Liver (tissue), 10 donors: Measurements from ENCODE around the gene MTOR. TPM values are rescaled to one million over a fixed set of nuclear protein-coding genes. Genes with fewer than 3 reads are reported as not detected.

Experiments used
- DNase-seq: peaks from one replicate; pipeline ENCODE4 v3.0.0-alpha.2; 2017; ENCODE audit warnings: low spot score
- H3K27ac ChIP-seq, 2 donors: one replicate each; pipeline ENCODE4 v1.7.0; 2013; ENCODE audit warnings: inconsistent platforms in 2 of 2, low read length in 2 of 2, control low read depth in 1 of 2, low read depth in 1 of 2, mild to moderate bottlenecking in 1 of 2
- H3K27me3 ChIP-seq, 4 donors: one replicate each; pipeline versions ENCODE4 v1.6.1 to v1.7.0; 2013; ENCODE audit warnings: low read length in 3 of 4, inconsistent platforms in 1 of 4, mild to moderate bottlenecking in 1 of 4, moderate library complexity in 1 of 4; ENCODE audit not compliant: control insufficient read depth in 4 of 4, insufficient read depth in 4 of 4
- H3K36me3 ChIP-seq, 4 donors: one replicate each; pipeline versions ENCODE4 v1.6.1 to v1.7.0; 2013; ENCODE audit warnings: low read length in 3 of 4, mild to moderate bottlenecking in 3 of 4, low read depth in 1 of 4, moderate library complexity in 1 of 4; ENCODE audit not compliant: control insufficient read depth in 4 of 4, insufficient read depth in 3 of 4
- H3K4me1 ChIP-seq, 4 donors: one replicate each; pipeline versions ENCODE4 v1.6.1 to v1.7.0; 2013; ENCODE audit warnings: low read length in 3 of 4, mild to moderate bottlenecking in 3 of 4, moderate library complexity in 1 of 4; ENCODE audit not compliant: control insufficient read depth in 4 of 4, insufficient read depth in 4 of 4
- H3K4me3 ChIP-seq, 3 donors: one replicate each; pipeline versions ENCODE4 v1.6.1 to v1.7.0; 2013; ENCODE audit warnings: low read length in 3 of 3, control low read depth in 1 of 3, low read depth in 1 of 3, mild to moderate bottlenecking in 1 of 3
- H3K9ac ChIP-seq, 2 donors: one replicate each; pipeline ENCODE4 v1.7.0; 2013; ENCODE audit warnings: low read length in 2 of 2, mild to moderate bottlenecking in 2 of 2, moderate library complexity in 2 of 2, control low read depth in 1 of 2, low read depth in 1 of 2
- H3K9me3 ChIP-seq, 4 donors: one replicate each; pipeline versions ENCODE4 v1.6.1 to v1.7.0; 2013; ENCODE audit warnings: low read length in 3 of 4; ENCODE audit not compliant: control insufficient read depth in 4 of 4
- CTCF ChIP-seq: fragments of 150-350 bp; IDR thresholded peaks from 2 replicates; pipeline ENCODE4 v1.5.1; 2017; ENCODE audit warnings: improper control_type of control experiment, low read depth, low read length; ENCODE audit not compliant: missing input control
- EGR1 ChIP-seq, 2 donors: IDR thresholded peaks; 2 replicates each; pipeline ENCODE4 v1.6.1; 2016 to 2018; ENCODE audit warnings: antibody characterized with exemption in 2 of 2, low read depth in 2 of 2
- GABPA ChIP-seq, 2 donors: IDR thresholded peaks in 1 of 2; conservative IDR thresholded peaks in 1 of 2; 2 replicates each; pipeline ENCODE4 v1.6.1; 2016; ENCODE audit warnings: antibody characterized with exemption in 2 of 2, mild to moderate bottlenecking in 1 of 2, moderate library complexity in 1 of 2
- HNF4G ChIP-seq: IDR thresholded peaks from 2 replicates; pipeline ENCODE4 v1.6.1; 2016; ENCODE audit warnings: antibody characterized with exemption
- JUND ChIP-seq, 2 donors: IDR thresholded peaks; 2 replicates each; pipeline ENCODE4 v1.6.1; 2016; ENCODE audit warnings: antibody characterized with exemption in 2 of 2
- NR2F2 ChIP-seq: IDR thresholded peaks from 2 replicates; pipeline ENCODE4 v1.6.1; 2016; ENCODE audit warnings: antibody characterized with exemption
- RAD21 ChIP-seq, 2 donors: IDR thresholded peaks; 2 replicates each; pipeline ENCODE4 v1.6.1; 2016; ENCODE audit warnings: antibody characterized with exemption in 2 of 2, mild to moderate bottlenecking in 2 of 2
- REST ChIP-seq: IDR thresholded peaks from 2 replicates; pipeline ENCODE4 v1.6.1; 2016; ENCODE audit warnings: antibody characterized with exemption, mild to moderate bottlenecking
- RXRA ChIP-seq, 2 donors: IDR thresholded peaks; 2 replicates each; pipeline ENCODE4 v1.6.1; 2017 to 2018; ENCODE audit warnings: antibody characterized with exemption in 2 of 2, mild to moderate bottlenecking in 1 of 2
- SP1 ChIP-seq: IDR thresholded peaks from 2 replicates; pipeline ENCODE4 v1.6.1; 2018; ENCODE audit warnings: antibody characterized with exemption, mild to moderate bottlenecking
- YY1 ChIP-seq: IDR thresholded peaks from 2 replicates; pipeline ENCODE4 v1.6.1; 2016; ENCODE audit warnings: antibody characterized with exemption, mild to moderate bottlenecking
- ZBTB33 ChIP-seq: IDR thresholded peaks from 2 replicates; pipeline ENCODE4 v1.6.1; 2016; ENCODE audit warnings: antibody characterized with exemption
- WGBS: extraction: QIAGEN DNeasy Blood & Tissue Kit; methylation state at CpG from one replicate; pipeline ENCODE4 v1.1.7; 2013; 5-methylcytosine and 5-hydroxymethylcytosine counted together
- polyA plus RNA-seq, 2 donors: library from polyadenylated mRNA; stranded (reverse) in 1 of 2; unstranded in 1 of 2; fragments of 200-250 nt in 1 of 2; fragments of >200 nt in 1 of 2; fragmentation: Nextera tagmentation in 1 of 2; extraction: Ambion mirVana in 1 of 2; gene quantifications; one replicate each; pipeline versions ENCODE4 v1.2.1 to v1.2.3, GENCODE V29; 2013 to 2015
- small RNA-seq: library from RNA; depleted of rRNA; stranded (forward); fragments of <200 nt; gene quantifications from one replicate; pipeline ENCODE3, GENCODE V24; 2014
- total RNA-seq, 2 donors: library from RNA; depleted of rRNA; stranded (reverse); fragments of >200 nt; gene quantifications; one replicate each; pipeline ENCODE4 v1.2.3, GENCODE V29; 2014
- donor health status: healthy.
- donor health status: healthy.
- donor health status: healthy.
- donor health status: healthy.
- donor health status: healthy.

MTOR gene
- total and polyA plus RNA-seq, 4 donors: 11.6 to 45.0 (median 19.9) TPM

- H3K27ac ChIP-seq: no peak overlapping the region
- H3K4me1 ChIP-seq: peaks cover 5 to 22% (median 15%) of the 10 kb centered on the region in 4 donors
- no peak overlapping the region for H3K4me3 ChIP-seq
- 91% methylated on average over 8 of the region's 8 CpGs for WGBS
- peaks cover 0 to 15% (median 6%) of the 10 kb centered on the region in 4 donors for H3K36me3 ChIP-seq
- no peaks in the 10 kb centered on the region for H3K27me3 ChIP-seq
- no peak overlapping the region for H3K9ac ChIP-seq
- H3K9me3 ChIP-seq: no peaks in the 10 kb centered on the region
- no peak for DNase-seq
- TF ChIP-seq EGR1 (IDR thresholded peaks at IDR 0.05; ENCODE audit: low read depth in 2 of 2) (no peak), ZBTB33 (no peak), GABPA (IDR thresholded peaks at IDR 0.05 in 1 of 2, conservative IDR thresholded peaks at IDR 0.05 in 1 of 2) (no peak), RXRA (IDR thresholded peaks at IDR 0.05) (no peak), JUND (IDR thresholded peaks at IDR 0.05) (no peak), HNF4G (no peak), CTCF (no peak), REST (no peak), NR2F2 (no peak), SP1 (no peak), RAD21 (IDR thresholded peaks at IDR 0.05) (no peak), YY1 (no peak)
These were observed 204.9 kb downstream of the MTOR start for GRCh38 chr1:11057477-11057876.

Small RNA genes within 50 kb of the gene (small RNA-seq; reads per million reads assigned to genes)
- gene RNU6-291P (not detected), gene RNU6-537P (not detected), gene RPL39P6 (not detected)

Other genes with a start within 250 kb of the MTOR start
- 10 to 100 TPM; 78.4 to 80.1 TPM for gene TARDBP, start 249.9 kb downstream of the MTOR start, total RNA-seq
- 10 to 100 TPM; 44.4 to 87.6 TPM for gene TARDBP, start 249.9 kb downstream of the MTOR start, polyA plus RNA-seq
- 100 to 1,000 TPM in 1 of 2 donors, 10 to 100 TPM in 1; 30.0 to 118 TPM for gene MASP2, start 215.3 kb downstream of the MTOR start, total RNA-seq
- gene MASP2, start 215.3 kb downstream of the MTOR start, polyA plus RNA-seq: 100 to 1,000 TPM; 307 to 530 TPM
- 10 to 100 TPM in 1 of 2 donors, 1 to 10 TPM in 1; 8.6 to 13.6 TPM for gene SRM, start 202.5 kb downstream of the MTOR start, total RNA-seq
- gene SRM, start 202.5 kb downstream of the MTOR start, polyA plus RNA-seq: 10 to 100 TPM; 34.9 to 59.1 TPM
- 10 to 100 TPM; 26.3 to 29.2 TPM for gene EXOSC10, start 162.7 kb downstream of the MTOR start, total RNA-seq
- 10 to 100 TPM; 11.3 to 15.6 TPM for gene EXOSC10, start 162.7 kb downstream of the MTOR start, polyA plus RNA-seq
- not detected for gene ANGPTL7, start 73.2 kb downstream of the MTOR start, total RNA-seq
- under 1 TPM; 0.06 to 0.07 TPM for gene ANGPTL7, start 73.2 kb downstream of the MTOR start, polyA plus RNA-seq
- 10 to 100 TPM in 1 of 2 donors, 1 to 10 TPM in 1; 5.4 to 10.2 TPM for gene UBIAD1, start 10.6 kb upstream of the MTOR start, total RNA-seq
- 1 to 10 TPM; 8.7 to 9.0 TPM for gene UBIAD1, start 10.6 kb upstream of the MTOR start, polyA plus RNA-seq
- gene DISP3, start 216.6 kb upstream of the MTOR start, total RNA-seq: under 1 TPM in 1 of 2 donors, not detected in 1; 0.08 TPM
- under 1 TPM in 1 of 2 donors, not detected in 1; 0.02 TPM for gene DISP3, start 216.6 kb upstream of the MTOR start, polyA plus RNA-seq